HCT116 (cell line): ENCODE measurements around the gene TMEM143. TPM values are rescaled to one million over a fixed set of nuclear protein-coding genes. Genes with fewer than 3 reads are reported as not detected.
"Not testable (repeated sequence)": the region's sequence is repeated elsewhere in the genome, so short reads cannot be mapped to it uniquely, and the experiment has no call there.

ENCODE experiments used
- ATAC-seq: fragments of 200-7000 bp; cut with Tn5 transposase; 2 replicates; pipeline ENCODE4 v1.9.1; 2020; ENCODE audit warnings: mild to moderate bottlenecking, moderate library complexity
- BruUV-seq: library from RNA; stranded (reverse); fragments of 400-500 nt; replicated peaks from 2 replicates; lab custom pipeline; 2021; lab: Mats Ljungman, UMichigan
- CTCF ChIA-PET: fragments of 300-600 bp; sonication (Branson Sonifier 250); formaldehyde crosslinking; loops from one replicate; lab custom pipeline; 2021; ENCODE audit warnings: antibody characterized with exemption; lab: Charles Lee
- POLR2A ChIA-PET: fragments of 300-600, 350-600 bp; sonication (Branson Sonifier 250); formaldehyde crosslinking; loops from one replicate; lab custom pipeline; 2021; ENCODE audit warnings: antibody characterized with exemption; lab: Charles Lee
- RAD21 ChIA-PET, 2 experiments: fragments of 300-600 bp; sonication (Branson Sonifier 250); formaldehyde crosslinking; loops; one replicate each; lab custom pipeline; 2023; ENCODE audit warnings: low total read pairs in 2 of 2; ENCODE audit not compliant: uncharacterized antibody in 2 of 2, unreplicated experiment in 2 of 2, low non-redundant PET in 1 of 2; lab: Charles Lee
- DNase-seq: peaks from one replicate; pipeline ENCODE4 v3.0.0-alpha.2; 2010; ENCODE audit warnings: low read depth, low spot score
- H2AFZ ChIP-seq: fragments of 200-600 bp; shearing (Covaris generic), sonication (generic); 2 replicates; pipeline ENCODE4 v1.6.1; 2017; ENCODE audit warnings: low read depth, mixed run types, mixed read lengths, antibody characterized with exemption, low read length; ENCODE audit not compliant: poor library complexity, severe bottlenecking
- H3K27ac ChIP-seq: 2 replicates; pipeline ENCODE4 v1.5.1; 2012; ENCODE audit warnings: low read depth, low read length
- H3K27me3 ChIP-seq: fragments of 200-600 bp; sonication (generic); 2 replicates; pipeline ENCODE4 v1.6.1; 2016; ENCODE audit warnings: mixed run types, low read length, mixed read lengths; ENCODE audit not compliant: insufficient read depth
- H3K36me3 ChIP-seq, 2 experiments: fragments of 200-500 bp in 1 of 2; fragments of 200-600 bp in 1 of 2; sonication (Bioruptor generic) in 1 of 2; sonication (generic) in 1 of 2; 2 replicates each; pipeline versions ENCODE4 v1.5.1 to v1.6.1; 2014 to 2016; ENCODE audit warnings: low read length in 2 of 2, inconsistent platforms in 1 of 2, mixed read lengths in 1 of 2, mixed run types in 1 of 2; ENCODE audit not compliant: insufficient read depth in 2 of 2, control insufficient read depth in 1 of 2
- H3K4me1 ChIP-seq, 2 experiments: fragments of 200-600 bp in 1 of 2; sonication (generic) in 1 of 2; 2 replicates each; pipeline versions ENCODE4 v1.5.1 to v1.6.1; 2012 to 2017; ENCODE audit warnings: low read length in 2 of 2, inconsistent platforms in 1 of 2, mild to moderate bottlenecking in 1 of 2, mixed read lengths in 1 of 2, mixed run types in 1 of 2, moderate library complexity in 1 of 2; ENCODE audit not compliant: insufficient read depth in 2 of 2, control insufficient read depth in 1 of 2
- H3K4me2 ChIP-seq: fragments of 200-600 bp; sonication (generic); 2 replicates; pipeline ENCODE4 v1.6.1; 2017; ENCODE audit warnings: mixed run types, low read length, mixed read lengths
- H3K4me3 ChIP-seq, 2 experiments: fragments of 200-600 bp in 1 of 2; sonication (generic) in 1 of 2; replicated peaks in 1 of 2; 2 replicates each; pipeline ENCODE4 v1.5.1; 2011 to 2016; ENCODE audit warnings: low read length in 2 of 2, control low read depth in 1 of 2, low read depth in 1 of 2, mild to moderate bottlenecking in 1 of 2, mixed read lengths in 1 of 2, mixed run types in 1 of 2
- H3K79me2 ChIP-seq: fragments of 200-600 bp; sonication (generic); 2 replicates; pipeline ENCODE4 v1.6.1; 2017; ENCODE audit warnings: mild to moderate bottlenecking, mixed run types, low read length, moderate library complexity, mixed read lengths; ENCODE audit not compliant: insufficient read depth
- H3K9ac ChIP-seq: fragments of 200-600 bp; sonication (generic); 2 replicates; pipeline ENCODE4 v1.6.1; 2016; ENCODE audit warnings: low read length, mixed read lengths
- H3K9me2 ChIP-seq: fragments of 200-600 bp; sonication (generic), shearing (Covaris generic); 2 replicates; pipeline ENCODE4 v1.6.1; 2017; ENCODE audit warnings: mixed run types, mild to moderate bottlenecking, moderate library complexity; ENCODE audit not compliant: insufficient read depth
- H3K9me3 ChIP-seq, 2 experiments: fragments of 200-500 bp in 1 of 2; fragments of 200-600 bp in 1 of 2; sonication (Bioruptor generic) in 1 of 2; sonication (generic) in 1 of 2; 2 replicates each; pipeline ENCODE4 v1.6.1; 2014 to 2017; ENCODE audit warnings: low read length in 2 of 2, mixed read lengths in 2 of 2, inconsistent platforms in 1 of 2, low read depth in 1 of 2, mild to moderate bottlenecking in 1 of 2, mixed run types in 1 of 2, moderate library complexity in 1 of 2; ENCODE audit not compliant: control insufficient read depth in 1 of 2, insufficient read depth in 1 of 2
- H4K20me1 ChIP-seq: fragments of 200-600 bp; sonication (generic), shearing (Covaris generic); 2 replicates; pipeline ENCODE4 v1.6.1; 2017; ENCODE audit warnings: mixed run types, mild to moderate bottlenecking, moderate library complexity; ENCODE audit not compliant: insufficient read depth
- CBX3 ChIP-seq: IDR thresholded peaks from 2 replicates; pipeline ENCODE4 v1.6.1; 2012; ENCODE audit warnings: low read depth
- EGR1 ChIP-seq: IDR thresholded peaks from 2 replicates; pipeline ENCODE4 v1.6.1; 2012; ENCODE audit warnings: low read depth
- ELF1 ChIP-seq: IDR thresholded peaks from 2 replicates; pipeline ENCODE4 v1.6.1; 2012; ENCODE audit warnings: low read depth, borderline replicate concordance
- EZH2 ChIP-seq: fragments of 200-600 bp; sonication (generic); IDR thresholded peaks from 2 replicates; pipeline ENCODE4 v1.6.1; 2017; ENCODE audit warnings: antibody characterized with exemption, mixed run types
- EZH2phosphoT487 ChIP-seq: fragments of 200-600 bp; IDR thresholded peaks from 2 replicates; pipeline ENCODE4 v1.6.1; 2018; ENCODE audit warnings: antibody characterized with exemption, borderline replicate concordance
- FOSL1 ChIP-seq: IDR thresholded peaks from 2 replicates; pipeline ENCODE4 v1.6.1; 2012; ENCODE audit warnings: low read depth
- MAX ChIP-seq: IDR thresholded peaks from 2 replicates; pipeline ENCODE4 v1.6.1; 2012
- SP1 ChIP-seq: IDR thresholded peaks from 2 replicates; pipeline ENCODE4 v1.6.1; 2012; ENCODE audit warnings: low read depth
- YY1 ChIP-seq: IDR thresholded peaks from 2 replicates; pipeline ENCODE4 v1.6.1; 2011; ENCODE audit warnings: low read length, low read depth, moderate library complexity, mild to moderate bottlenecking; ENCODE audit not compliant: insufficient replicate concordance; ENCODE audit errors: extremely low read depth
- ZFX ChIP-seq: fragments of 450-650 bp; IDR thresholded peaks from 2 replicates; pipeline ENCODE4 v1.6.1; 2017
- intact Hi-C: fragments of 100-400 bp; cut with micrococcal nuclease; formaldehyde crosslinking; loops from 2 replicates; pipeline ENCODE4 v1.10.0; 2022
- total RNA-seq: library from RNA; stranded (reverse); gene quantifications from one replicate; pipeline ENCODE4 v1.2.1, GENCODE V29; 2021; ENCODE audit not compliant: unreplicated experiment
- TF ChIP-seq, protein P1 (sequence below): IDR thresholded peaks from 2 replicates; pipeline ENCODE4 v1.6.1; 2012; ENCODE audit warnings: low read depth

Gene TMEM143
- total RNA-seq, 1 experiment from 2014 or later: 13.2 TPM

GRCh38 chr19:48310227-48310626 is 53.5 kb downstream of the TMEM143 start:
- RAD21 ChIA-PET: no interaction called here
- Histone ChIP-seq H3K27ac (no peak overlapping the region), H2AFZ (no peak overlapping the region), H3K27me3 (no peaks in the 10 kb centered on the region), H3K9me2 (no peaks in the 10 kb centered on the region), H3K79me2 (no peaks in the 10 kb centered on the region), H3K4me1 (peaks cover 0 to 3% of the 10 kb centered on the region in 2 experiments; a peak in 1 of 4 replicates), H3K9me3 (no peaks in the 10 kb centered on the region), H4K20me1 (no peaks in the 10 kb centered on the region), H3K4me3 (no peak overlapping the region), H3K4me2 (no peak overlapping the region), H3K9ac (no peak overlapping the region), H3K36me3 (no peaks in the 10 kb centered on the region)
- POLR2A ChIA-PET: no interaction called here
- no peak for TF ChIP-seq YY1
- TF ChIP-seq MAX: no peak
- no peak for TF ChIP-seq FOSL1
- no peak for TF ChIP-seq EGR1
- no peak for TF ChIP-seq SP1
- no peak for TF ChIP-seq ELF1
- TF ChIP-seq CBX3: no peak
- TF ChIP-seq, protein P1, sequence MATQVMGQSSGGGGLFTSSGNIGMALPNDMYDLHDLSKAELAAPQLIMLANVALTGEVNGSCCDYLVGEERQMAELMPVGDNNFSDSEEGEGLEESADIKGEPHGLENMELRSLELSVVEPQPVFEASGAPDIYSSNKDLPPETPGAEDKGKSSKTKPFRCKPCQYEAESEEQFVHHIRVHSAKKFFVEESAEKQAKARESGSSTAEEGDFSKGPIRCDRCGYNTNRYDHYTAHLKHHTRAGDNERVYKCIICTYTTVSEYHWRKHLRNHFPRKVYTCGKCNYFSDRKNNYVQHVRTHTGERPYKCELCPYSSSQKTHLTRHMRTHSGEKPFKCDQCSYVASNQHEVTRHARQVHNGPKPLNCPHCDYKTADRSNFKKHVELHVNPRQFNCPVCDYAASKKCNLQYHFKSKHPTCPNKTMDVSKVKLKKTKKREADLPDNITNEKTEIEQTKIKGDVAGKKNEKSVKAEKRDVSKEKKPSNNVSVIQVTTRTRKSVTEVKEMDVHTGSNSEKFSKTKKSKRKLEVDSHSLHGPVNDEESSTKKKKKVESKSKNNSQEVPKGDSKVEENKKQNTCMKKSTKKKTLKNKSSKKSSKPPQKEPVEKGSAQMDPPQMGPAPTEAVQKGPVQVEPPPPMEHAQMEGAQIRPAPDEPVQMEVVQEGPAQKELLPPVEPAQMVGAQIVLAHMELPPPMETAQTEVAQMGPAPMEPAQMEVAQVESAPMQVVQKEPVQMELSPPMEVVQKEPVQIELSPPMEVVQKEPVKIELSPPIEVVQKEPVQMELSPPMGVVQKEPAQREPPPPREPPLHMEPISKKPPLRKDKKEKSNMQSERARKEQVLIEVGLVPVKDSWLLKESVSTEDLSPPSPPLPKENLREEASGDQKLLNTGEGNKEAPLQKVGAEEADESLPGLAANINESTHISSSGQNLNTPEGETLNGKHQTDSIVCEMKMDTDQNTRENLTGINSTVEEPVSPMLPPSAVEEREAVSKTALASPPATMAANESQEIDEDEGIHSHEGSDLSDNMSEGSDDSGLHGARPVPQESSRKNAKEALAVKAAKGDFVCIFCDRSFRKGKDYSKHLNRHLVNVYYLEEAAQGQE: no peak
- TF ChIP-seq EZH2phosphoT487: no peak
- no peak for TF ChIP-seq EZH2
- TF ChIP-seq ZFX: no peak
- ATAC-seq (no peak), DNase-seq (no peak)
- CTCF ChIA-PET: no interaction called here
- intact Hi-C loops: no loop called here
- no TSS peak for BruUV-seq

GRCh38 chr19:48309731-48310130 is 54.0 kb downstream of the TMEM143 start:
- ATAC-seq, H3K4me1 ChIP-seq, H3K9me2 ChIP-seq, H3K36me3 ChIP-seq, BruUV-seq, H2AFZ ChIP-seq, intact Hi-C loops, H3K27me3 ChIP-seq, POLR2A ChIA-PET, DNase-seq, H3K9ac ChIP-seq, H3K9me3 ChIP-seq, H3K27ac ChIP-seq, H3K4me3 ChIP-seq, H4K20me1 ChIP-seq, H3K79me2 ChIP-seq, H3K4me2 ChIP-seq: not testable (repeated sequence)
- ChIA-PET CTCF (interaction anchor here (0.7 to 1.0 kb wide), 2 partner anchors 17 to 43 kb away, joined by 3 to 4 read pairs; no protein-coding TSS in a partner anchor), RAD21 (interaction anchor here (0.5 to 1.5 kb wide), 2 partner anchors 43 kb away, joined by 4 read pairs; no protein-coding TSS in a partner anchor)
